NCI-H446 (cell line): Measurements from ENCODE around the gene SGMS1.

Experiments used
- DNase-seq, 2 experiments: peaks; one replicate each; lab custom pipeline; 2025; lab: John Stamatoyannopoulos, UW

The SGMS1 gene

DNA sequence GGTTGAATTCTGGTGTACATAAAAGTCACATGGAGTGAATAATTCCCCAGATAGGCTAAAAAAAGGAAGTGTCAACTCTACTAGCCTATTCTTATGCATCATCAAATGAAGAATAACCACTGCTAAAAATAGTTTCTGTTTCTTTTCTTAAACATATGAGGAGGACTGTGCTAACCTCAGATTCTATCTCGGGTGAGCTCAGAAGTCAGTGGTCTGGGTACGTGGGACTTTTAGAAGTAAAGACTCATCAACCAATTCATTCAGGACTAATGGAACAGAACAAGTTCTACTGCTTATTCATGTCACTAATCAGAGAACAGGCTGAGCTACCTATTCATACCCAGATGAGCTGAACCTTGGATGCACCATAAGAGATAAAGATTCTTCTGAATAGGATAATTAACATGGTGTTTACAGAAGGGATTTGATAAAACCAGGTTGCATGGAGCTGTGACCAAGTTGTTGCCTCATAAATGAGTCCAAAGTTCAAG, 362.9 kb downstream of the SGMS1 start:
- DNase-seq = no peak
